AG08396 (cell line): ENCODE measurements around the gene TMC6.
A peak's percentile ranks its signal among the peaks of the same experiment; 100 is the strongest.
"Not testable (repeated sequence)": the region's sequence is repeated elsewhere in the genome, so short reads cannot be mapped to it uniquely, and the experiment has no call there.

Experiments
- DNase-seq: peaks from one replicate; pipeline ENCODE4 v3.0.0; 2012; ENCODE audit warnings: low spot score, mixed read lengths

TMC6 gene

GRCh38 chr17:78111016-78111726 is 17.4 kb downstream of the TMC6 start:
- no peak for DNase-seq

GRCh38 chr17:78110363-78111015 is 18.1 kb downstream of the TMC6 start:
- no peak for DNase-seq

GRCh38 chr17:78109489-78109761 is 19.1 kb downstream of the TMC6 start:
- DNase-seq, result no peak

GRCh38 chr17:78108726-78109488 is 19.6 kb downstream of the TMC6 start:
- DNase-seq, result no peak

GRCh38 chr17:78107976-78108725 is 20.4 kb downstream of the TMC6 start:
- no peak for DNase-seq

- DNase-seq, result peak; percentile 65
Measured at GRCh38 chr17:78107457-78107856, 21.1 kb downstream of the TMC6 start.

GRCh38 chr17:78106211-78106610 is 22.3 kb downstream of the TMC6 start:
- DNase-seq, result no peak

- DNase-seq, result no peak
Measured at GRCh38 chr17:78105551-78105950, 23.0 kb downstream of the TMC6 start.

GRCh38 chr17:78105101-78105500 is 23.5 kb downstream of the TMC6 start:
- no peak for DNase-seq

GRCh38 chr17:78104540-78104941 is 24.0 kb downstream of the TMC6 start:
- DNase-seq, result no peak

GRCh38 chr17:78103311-78103710 is 25.2 kb downstream of the TMC6 start:
- DNase-seq, result no peak

- no peak for DNase-seq
Measured at GRCh38 chr17:78101542-78101941, 27.0 kb downstream of the TMC6 start.

- no peak for DNase-seq
Measured at GRCh38 chr17:78101112-78101511, 27.4 kb downstream of the TMC6 start.

GRCh38 chr17:78096093-78096492 is 32.5 kb downstream of the TMC6 start:
- no peak for DNase-seq

GRCh38 chr17:78095035-78095434 is 33.5 kb downstream of the TMC6 start:
- DNase-seq, result no peak

GRCh38 chr17:78092794-78093324 is 35.7 kb downstream of the TMC6 start:
- DNase-seq, result no peak

GRCh38 chr17:78089576-78090281 is 38.8 kb downstream of the TMC6 start:
- DNase-seq, result no peak

GRCh38 chr17:78088529-78088928 is 40.0 kb downstream of the TMC6 start:
- no peak for DNase-seq

GRCh38 chr17:78086740-78087139 is 41.8 kb downstream of the TMC6 start:
- DNase-seq, result no peak

GRCh38 chr17:78082988-78083387 is 45.6 kb downstream of the TMC6 start:
- DNase-seq, result no peak

GRCh38 chr17:78082355-78082872 is 46.1 kb downstream of the TMC6 start:
- DNase-seq, result not testable (repeated sequence)
